Fibroblast of the conjunctiva (primary cell): ENCODE results near the gene MZF1.
"Not testable (repeated sequence)": the region's sequence is repeated elsewhere in the genome, so short reads cannot be mapped to it uniquely, and the experiment has no call there.

Source experiments
- DNase-seq: peaks from one replicate; pipeline ENCODE4 v3.0.0-alpha.2; 2010; ENCODE audit warnings: low read depth

The MZF1 gene

GRCh38 chr19:58555369-58555885 lies 17.7 kb downstream of the MZF1 start:
- no peak for DNase-seq

GRCh38 chr19:58554494-58555368 lies 18.4 kb downstream of the MZF1 start, which contains the start of gene CHMP2A:
Gene CHMP2A (minus strand): TSS chr19:58555105. CDS start chr19:58554212, 893 bp downstream.
- DNase-seq = peak; percentile 93

GRCh38 chr19:58553799-58554493 lies 19.2 kb downstream of the MZF1 start:
- DNase-seq = no peak

GRCh38 chr19:58552655-58553054 lies 20.5 kb downstream of the MZF1 start:
- no peak for DNase-seq

- DNase-seq = no peak
These were observed 21.3 kb downstream of the MZF1 start for GRCh38 chr19:58551577-58552471.

GRCh38 chr19:58551123-58551497 lies 22.0 kb downstream of the MZF1 start:
- DNase-seq = no peak

GRCh38 chr19:58550362-58551122 lies 22.6 kb downstream of the MZF1 start:
- no peak for DNase-seq

- DNase-seq = no peak
These were observed 23.3 kb downstream of the MZF1 start for GRCh38 chr19:58549664-58550361.

GRCh38 chr19:58548859-58549663 lies 24.1 kb downstream of the MZF1 start:
- no peak for DNase-seq

- DNase-seq = no peak
These were observed 25.5 kb downstream of the MZF1 start for GRCh38 chr19:58547323-58548312.

GRCh38 chr19:58546019-58546530 lies 27.1 kb downstream of the MZF1 start:
- no peak for DNase-seq

- DNase-seq = no peak
These were observed 27.7 kb downstream of the MZF1 start for GRCh38 chr19:58545286-58546018.

- no peak for DNase-seq
These were observed 28.4 kb downstream of the MZF1 start for GRCh38 chr19:58544591-58545285.

GRCh38 chr19:58543826-58544590 lies 29.1 kb downstream of the MZF1 start, which contains the start of gene TRIM28:
Gene TRIM28 (plus strand): TSS chr19:58544064. CDS start chr19:58544758, 694 bp downstream.
- DNase-seq = peak; percentile 100

GRCh38 chr19:58542641-58543372 lies 30.3 kb downstream of the MZF1 start:
- not testable (repeated sequence) for DNase-seq
